HK-2 (cell line): ENCODE measurements around the gene FAM241A.

Source experiments
- DNase-seq: peaks from one replicate; pipeline ENCODE4 v3.0.0-alpha.2; 2018; ENCODE audit not compliant: unreplicated experiment

FAM241A gene

DNA sequence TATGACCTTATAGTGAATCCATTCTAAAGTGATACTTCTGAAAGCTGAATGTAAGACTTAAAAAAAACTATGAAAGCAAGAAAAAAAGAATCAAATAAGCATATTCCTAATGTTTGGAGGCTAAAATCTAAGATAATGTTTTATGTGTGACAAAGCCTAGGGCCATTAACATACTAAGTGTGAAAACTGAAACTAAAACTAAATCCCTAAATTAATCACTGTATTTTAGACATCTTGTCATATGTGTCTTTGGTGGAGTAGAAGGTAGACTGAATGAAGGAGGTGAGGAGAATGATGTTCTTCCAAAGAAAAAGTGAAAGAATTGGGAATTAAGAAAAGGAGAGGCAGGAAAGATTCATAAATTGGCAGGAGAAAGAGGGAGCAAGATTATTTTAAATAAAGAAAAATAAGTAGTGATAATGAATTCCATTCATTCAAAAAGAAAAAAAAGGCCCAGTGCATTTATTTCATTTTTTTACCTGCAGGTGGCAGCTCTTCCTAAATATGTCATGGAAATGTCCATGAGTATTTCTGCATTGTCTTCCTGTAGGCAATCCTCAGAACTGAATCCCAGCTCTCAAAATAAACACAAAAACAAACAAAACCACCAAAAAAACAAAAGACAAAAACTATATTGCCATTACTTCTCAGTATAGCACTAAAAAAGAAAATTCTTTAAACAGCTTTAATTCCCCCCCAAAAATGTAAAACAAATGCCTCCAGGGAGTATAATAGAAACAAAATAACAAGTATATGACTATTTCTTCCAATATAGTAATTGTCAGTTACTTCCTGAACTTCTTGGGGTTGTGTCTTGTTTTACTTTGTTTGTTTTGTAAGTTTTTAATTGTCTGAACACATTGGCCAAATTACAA is 69.4 kb downstream of the FAM241A start:
- DNase-seq, result no peak

DNA sequence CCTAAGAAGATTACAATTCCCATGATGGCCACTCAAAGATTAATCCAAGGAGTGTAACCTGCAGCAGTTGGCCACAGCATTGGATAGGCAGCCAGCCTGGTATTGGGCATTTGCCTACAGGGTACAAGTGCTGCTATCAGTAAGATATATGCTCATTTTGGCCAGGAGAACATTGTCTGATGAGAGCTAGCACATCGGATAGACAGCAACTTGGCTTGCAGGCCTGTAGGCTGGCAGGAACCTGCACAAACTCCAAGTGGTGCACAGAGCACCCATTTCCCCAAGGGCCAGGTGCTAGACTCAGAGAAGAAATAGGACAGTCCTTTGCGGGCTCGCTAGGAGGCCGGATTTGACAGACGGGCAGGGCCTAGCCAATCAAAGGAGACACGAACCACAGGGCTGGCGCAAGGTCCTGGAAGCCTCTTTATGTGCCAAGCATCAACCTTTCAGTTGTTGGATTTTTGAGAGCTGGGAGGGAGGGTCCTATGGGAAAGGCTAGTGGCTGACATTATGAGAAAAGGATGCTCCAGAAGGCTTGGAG is 74.6 kb downstream of the FAM241A start:
- no peak for DNase-seq

DNA sequence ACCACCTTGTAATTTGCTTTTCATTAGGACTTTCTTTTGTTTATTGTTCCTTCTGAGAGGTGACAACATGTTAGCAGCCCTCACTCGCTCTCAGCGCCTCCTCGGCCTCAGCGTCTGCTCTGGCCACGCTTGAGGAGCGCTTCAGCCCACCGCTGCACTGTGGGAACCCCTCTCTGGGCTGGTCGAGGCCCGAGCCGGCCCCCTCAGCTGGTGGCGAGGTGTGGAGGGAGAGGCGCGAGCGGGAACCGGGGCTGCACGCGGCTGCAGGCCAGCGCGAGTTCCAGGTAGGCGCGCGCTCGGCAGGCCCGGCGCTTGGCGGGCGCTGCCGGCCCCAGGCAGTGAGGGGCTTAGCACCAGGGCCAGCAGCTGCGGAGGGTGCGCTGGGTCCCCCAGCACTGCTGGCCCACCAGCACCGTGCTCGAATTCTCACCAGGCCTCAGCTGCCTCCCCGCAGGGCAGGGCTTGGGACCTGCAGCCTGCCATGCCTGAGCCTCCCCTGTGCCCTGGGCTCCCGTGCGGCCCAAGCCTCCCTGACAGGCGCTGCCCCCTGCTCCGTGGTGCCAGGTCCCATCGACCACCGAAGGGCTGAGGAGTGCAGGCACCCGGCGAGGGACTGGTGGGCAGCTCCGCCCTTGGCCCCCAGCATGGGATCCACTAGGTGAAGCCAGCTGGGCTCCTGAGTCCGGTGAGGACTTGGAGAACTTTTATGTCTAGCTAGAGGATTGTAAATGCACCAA is 77.1 kb downstream of the FAM241A start:
- no peak for DNase-seq

DNA sequence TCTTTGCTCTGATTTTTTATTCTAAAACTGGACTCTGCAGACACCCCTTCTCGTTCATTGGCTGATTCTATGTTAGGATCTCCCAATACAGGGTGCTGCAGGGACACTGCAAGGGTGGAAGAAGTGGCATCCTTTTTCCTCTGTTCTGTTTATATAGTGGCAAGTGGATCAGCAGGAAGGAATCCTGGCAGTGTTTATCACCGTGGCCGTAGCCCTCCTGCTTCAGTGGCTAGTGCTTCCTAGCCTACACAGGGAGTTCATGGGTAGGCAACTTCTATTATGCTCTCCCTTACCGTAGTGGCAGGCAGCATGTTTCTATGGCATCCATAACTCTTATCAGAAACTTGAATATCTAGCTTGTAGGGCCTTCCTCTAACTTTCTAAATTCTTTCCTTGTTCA is 79.9 kb downstream of the FAM241A start:
- no peak for DNase-seq

DNA sequence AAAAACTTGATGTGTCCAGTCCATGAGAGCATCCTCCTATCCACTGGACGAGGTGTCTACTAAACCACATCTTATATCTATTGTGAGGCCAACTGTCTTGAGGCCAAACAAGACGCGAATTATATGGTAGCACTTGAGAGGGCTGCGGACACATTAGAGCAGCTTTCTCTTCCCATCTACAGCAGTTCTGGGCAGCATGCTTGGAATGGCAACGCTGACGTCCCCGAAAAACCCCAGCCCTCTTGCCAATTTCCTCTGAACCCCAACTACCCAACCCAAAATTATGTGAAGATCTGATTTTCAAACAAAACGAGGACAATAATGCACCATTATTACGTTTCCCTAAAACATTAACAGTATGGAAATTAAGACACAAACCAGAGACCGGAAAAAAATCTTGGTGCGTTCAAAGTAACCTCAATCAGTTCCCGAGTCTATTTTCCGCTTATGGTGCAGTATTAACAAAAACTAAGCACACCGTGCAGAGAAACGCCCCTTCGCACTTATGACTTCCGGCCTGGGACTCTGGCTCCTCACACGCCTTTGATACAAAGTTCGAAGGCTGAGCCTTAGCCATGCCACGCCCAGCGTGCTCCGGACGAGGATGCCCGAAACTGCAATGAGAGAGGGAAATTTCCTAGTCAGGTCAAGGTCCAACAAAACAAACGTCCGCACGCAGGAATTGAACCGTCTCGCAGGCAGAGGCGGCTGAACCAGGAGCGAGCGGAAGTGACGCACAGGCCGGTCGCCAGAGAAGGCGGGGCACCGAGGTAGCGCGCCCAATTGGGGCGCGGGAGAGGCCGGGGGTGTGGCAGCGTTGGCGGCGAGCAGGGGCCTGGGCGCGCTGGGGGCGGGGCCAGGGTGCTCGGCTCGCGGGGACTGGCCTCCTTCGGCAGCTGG is 85.9 kb downstream of the FAM241A start:
- peak; percentile 98 for DNase-seq

DNA sequence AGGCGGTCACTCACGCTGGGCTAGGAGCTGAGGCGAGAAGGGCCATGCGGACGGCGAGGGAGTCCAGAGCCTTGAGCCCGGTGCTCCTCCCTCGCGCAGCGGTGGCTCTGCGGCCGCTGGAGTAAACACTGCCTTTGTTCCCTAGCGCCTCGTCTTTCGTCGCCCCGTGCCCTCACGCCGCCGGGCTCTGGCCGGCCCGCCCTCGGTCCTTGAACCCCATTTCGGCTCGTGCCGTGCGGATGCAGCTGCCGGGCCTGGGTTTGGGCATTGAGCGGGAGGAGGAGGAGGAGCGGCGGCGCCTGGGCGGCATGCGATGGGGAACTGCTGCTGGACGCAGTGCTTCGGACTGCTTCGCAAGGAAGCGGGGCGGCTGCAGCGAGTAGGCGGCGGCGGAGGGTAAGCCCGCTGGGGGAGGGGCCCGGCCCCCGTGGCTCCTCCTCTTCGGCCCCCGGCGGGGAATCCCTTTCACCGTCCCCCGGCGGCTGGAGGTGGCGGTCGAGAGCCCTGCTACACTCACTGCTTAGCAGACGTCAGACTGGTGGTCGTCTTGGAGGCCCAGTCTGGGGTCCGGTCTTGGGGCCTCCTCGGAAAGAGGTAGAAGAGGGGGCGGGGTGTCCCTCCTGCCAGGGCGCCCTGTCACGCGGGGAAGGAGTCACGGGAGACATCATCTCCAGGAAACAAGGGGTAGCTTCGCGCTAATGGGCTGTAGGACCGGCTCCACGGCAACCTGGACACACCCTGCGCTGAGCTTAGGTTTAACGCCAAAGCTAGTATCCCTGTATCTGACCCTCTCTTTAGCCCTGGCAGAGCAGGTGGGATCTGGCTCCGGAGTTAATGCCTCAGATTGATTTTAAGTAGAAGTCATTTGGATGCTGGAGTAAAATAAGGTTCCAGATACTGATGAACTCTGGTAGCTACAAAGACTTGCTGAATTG is 86.8 kb downstream of the FAM241A start, which contains the start of gene AP1AR:
AP1AR (plus strand) TSS at position 9 of the 935 bp plus-strand sequence; CDS start at position 314, 305 bp downstream.
- DNase-seq, result peak; percentile 82

DNA sequence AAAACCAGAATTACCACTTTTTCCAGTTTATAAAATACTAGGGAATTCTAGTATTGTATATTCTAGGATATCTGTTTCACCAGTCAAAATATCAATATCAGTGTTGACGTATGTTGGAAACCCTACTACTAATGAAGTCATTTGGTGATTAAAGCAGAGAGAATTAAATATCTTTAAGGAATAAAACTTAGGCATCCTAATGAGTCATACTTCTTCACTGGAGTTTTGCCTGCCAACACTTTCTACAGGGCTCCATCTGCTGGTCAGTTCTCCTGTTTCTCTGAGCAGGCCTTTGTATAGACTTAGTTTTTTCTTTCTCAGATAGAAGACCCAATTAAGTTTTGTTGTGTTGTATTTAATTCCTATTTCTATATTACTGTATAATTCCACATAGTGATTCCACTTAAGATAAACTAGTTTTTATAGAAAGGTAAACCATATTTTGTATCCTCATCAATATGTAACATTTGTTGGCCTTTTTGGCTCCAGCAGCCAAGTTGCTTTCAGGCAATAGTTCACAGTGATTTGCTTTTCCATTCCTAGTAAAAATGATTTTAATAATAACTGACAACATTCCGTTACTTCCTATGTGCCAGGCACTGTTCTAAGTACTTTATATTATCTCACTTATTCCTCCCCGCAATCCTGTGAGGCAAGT is 89.8 kb downstream of the FAM241A start:
- peak; percentile 22 for DNase-seq

DNA sequence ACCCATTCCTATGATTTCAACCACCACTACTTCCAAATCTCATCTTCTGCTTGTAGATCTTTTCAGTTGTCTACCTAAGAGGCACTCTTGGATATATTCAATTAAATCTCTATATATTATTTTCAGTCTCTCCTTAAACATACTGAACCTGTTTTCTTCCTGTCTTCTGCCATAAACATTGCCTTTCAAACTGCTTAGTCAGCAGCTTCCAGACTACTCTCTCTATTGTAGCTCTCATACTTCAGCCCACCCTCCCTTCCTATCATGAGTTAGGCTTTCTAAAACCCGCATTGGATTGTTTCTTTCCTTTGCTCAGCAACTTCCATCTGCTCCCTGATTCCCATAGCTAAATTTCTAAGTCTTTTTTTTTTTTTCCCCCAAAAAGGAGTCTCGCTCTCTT is 90.8 kb downstream of the FAM241A start:
- DNase-seq, result no peak

DNA sequence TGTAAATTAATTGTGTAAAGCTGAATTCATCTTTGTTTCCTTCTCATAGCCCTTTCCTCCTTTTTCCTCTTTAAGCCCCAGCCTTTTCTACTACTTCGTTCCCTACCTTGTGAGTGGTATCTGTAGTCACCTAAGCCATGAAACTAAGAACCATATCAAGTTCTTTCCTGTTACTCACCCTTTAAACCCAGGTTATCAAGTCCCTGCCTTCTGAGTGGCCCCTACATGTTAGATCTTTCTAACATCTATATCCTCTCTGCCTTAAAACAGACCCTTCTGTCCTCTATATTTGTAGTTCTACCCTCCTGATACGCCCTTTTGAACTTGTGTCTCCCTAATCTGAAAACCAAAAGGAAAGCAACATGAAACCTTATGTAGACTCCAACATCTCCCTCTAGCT is 93.6 kb downstream of the FAM241A start:
- DNase-seq, result no peak
